Calu3 (cell line): ENCODE data around the gene PCDHA11. TPM values are rescaled to one million over a fixed set of nuclear protein-coding genes. Genes with fewer than 3 reads are reported as not detected.
"Not testable (repeated sequence)": the region's sequence is repeated elsewhere in the genome, so short reads cannot be mapped to it uniquely, and the experiment has no call there.

ENCODE experiments used
- BruUV-seq: library from RNA; stranded (reverse); fragments of 400-500 nt; replicated peaks from 2 replicates; lab custom pipeline; 2021; lab: Mats Ljungman, UMichigan
- CTCF ChIA-PET: fragments of 300-600 bp; sonication (Branson Sonifier 250); formaldehyde crosslinking; loops from one replicate; lab custom pipeline; 2022; ENCODE audit warnings: antibody characterized with exemption; lab: Charles Lee
- DNase-seq: peaks from one replicate; pipeline ENCODE4 v3.0.0; 2022
- H3K27ac Mint-ChIP-seq: one replicate; pipeline ENCODE4 v1.8.0; 2022; ENCODE audit warnings: mixed read lengths; ENCODE audit not compliant: unreplicated experiment
- H3K27me3 Mint-ChIP-seq: one replicate; pipeline ENCODE4 v1.8.0; 2022; ENCODE audit warnings: mixed read lengths; ENCODE audit not compliant: unreplicated experiment
- H3K36me3 Mint-ChIP-seq: one replicate; pipeline ENCODE4 v1.8.0; 2022; ENCODE audit warnings: mild to moderate bottlenecking, moderate library complexity, mixed read lengths; ENCODE audit not compliant: insufficient read depth, unreplicated experiment
- H3K4me1 Mint-ChIP-seq: one replicate; pipeline ENCODE4 v1.8.0; 2022; ENCODE audit warnings: mild to moderate bottlenecking, low read depth, mixed read lengths; ENCODE audit not compliant: unreplicated experiment
- H3K4me3 Mint-ChIP-seq: one replicate; pipeline ENCODE4 v1.8.0; 2022; ENCODE audit warnings: mild to moderate bottlenecking, low read depth, moderate library complexity, mixed read lengths; ENCODE audit not compliant: unreplicated experiment
- H3K9me3 Mint-ChIP-seq: one replicate; pipeline ENCODE4 v1.8.0; 2022; ENCODE audit warnings: low read depth, mixed read lengths; ENCODE audit not compliant: unreplicated experiment
- intact Hi-C: fragments of 100-400 bp; cut with micrococcal nuclease; formaldehyde crosslinking; loops from one replicate; pipeline ENCODE4 v1.10.0; 2022; ENCODE audit not compliant: unreplicated experiment
- total RNA-seq: library from RNA; stranded (reverse); gene quantifications from 2 replicates; pipeline ENCODE4 v1.2.3, GENCODE V29; 2022
- TF ChIP-seq, protein P1 (sequence below): fragments of 200-600 bp; IDR thresholded peaks from one replicate; pipeline ENCODE4 v1.8.0; 2022; ENCODE audit warnings: antibody characterized with exemption; ENCODE audit not compliant: unreplicated experiment

The PCDHA11 gene
- total RNA-seq, 1 experiment from 2014 or later: 0.64 TPM

DNA sequence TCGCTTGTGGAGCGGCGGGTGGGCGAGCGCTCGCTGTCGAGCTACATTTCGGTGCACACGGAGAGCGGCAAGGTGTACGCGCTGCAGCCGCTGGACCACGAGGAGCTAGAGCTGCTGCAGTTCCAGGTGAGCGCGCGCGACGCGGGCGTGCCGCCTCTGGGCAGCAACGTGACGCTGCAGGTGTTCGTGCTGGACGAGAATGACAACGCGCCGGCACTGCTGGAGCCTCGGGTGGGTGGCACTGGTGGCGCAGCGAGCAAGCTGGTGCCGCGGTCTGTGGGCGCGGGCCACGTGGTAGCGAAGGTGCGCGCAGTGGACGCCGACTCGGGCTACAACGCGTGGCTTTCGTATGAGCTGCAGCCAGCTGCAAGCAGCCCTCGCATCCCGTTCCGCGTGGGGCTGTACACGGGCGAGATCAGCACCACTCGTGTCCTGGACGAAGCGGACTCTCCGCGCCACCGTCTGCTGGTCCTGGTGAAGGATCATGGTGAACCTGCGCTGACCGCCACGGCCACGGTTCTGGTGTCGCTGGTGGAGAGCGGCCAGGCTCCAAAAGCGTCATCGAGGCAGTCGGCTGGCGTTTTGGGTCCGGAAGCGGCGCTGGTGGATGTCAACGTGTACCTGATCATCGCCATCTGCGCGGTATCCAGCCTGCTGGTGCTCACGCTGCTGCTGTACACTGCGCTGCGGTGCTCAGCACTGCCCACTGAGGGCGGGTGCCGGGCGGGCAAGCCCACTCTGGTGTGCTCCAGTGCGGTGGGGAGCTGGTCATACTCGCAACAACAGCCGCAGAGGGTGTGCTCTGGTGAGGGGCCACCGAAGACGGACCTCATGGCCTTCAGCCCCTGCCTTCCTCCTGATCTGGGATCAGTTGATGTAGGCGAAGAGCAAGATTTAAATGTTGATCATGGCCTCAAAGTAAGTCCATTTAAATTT, 25.7 kb upstream of the PCDHA11 start:
- intact Hi-C loops: no loop called here
- Mint-ChIP-seq H3K4me3 (no peak overlapping the region), H3K36me3 (no peaks in the 10 kb centered on the region), H3K9me3 (peaks cover 12% of the 10 kb centered on the region), H3K4me1 (no peaks in the 10 kb centered on the region), H3K27ac (no peak overlapping the region), H3K27me3 (no peaks in the 10 kb centered on the region)
- no peak for DNase-seq
- BruUV-seq: no TSS peak
- TF ChIP-seq, protein P1, sequence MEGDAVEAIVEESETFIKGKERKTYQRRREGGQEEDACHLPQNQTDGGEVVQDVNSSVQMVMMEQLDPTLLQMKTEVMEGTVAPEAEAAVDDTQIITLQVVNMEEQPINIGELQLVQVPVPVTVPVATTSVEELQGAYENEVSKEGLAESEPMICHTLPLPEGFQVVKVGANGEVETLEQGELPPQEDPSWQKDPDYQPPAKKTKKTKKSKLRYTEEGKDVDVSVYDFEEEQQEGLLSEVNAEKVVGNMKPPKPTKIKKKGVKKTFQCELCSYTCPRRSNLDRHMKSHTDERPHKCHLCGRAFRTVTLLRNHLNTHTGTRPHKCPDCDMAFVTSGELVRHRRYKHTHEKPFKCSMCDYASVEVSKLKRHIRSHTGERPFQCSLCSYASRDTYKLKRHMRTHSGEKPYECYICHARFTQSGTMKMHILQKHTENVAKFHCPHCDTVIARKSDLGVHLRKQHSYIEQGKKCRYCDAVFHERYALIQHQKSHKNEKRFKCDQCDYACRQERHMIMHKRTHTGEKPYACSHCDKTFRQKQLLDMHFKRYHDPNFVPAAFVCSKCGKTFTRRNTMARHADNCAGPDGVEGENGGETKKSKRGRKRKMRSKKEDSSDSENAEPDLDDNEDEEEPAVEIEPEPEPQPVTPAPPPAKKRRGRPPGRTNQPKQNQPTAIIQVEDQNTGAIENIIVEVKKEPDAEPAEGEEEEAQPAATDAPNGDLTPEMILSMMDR: no peak
- CTCF ChIA-PET: no interaction called here

DNA sequence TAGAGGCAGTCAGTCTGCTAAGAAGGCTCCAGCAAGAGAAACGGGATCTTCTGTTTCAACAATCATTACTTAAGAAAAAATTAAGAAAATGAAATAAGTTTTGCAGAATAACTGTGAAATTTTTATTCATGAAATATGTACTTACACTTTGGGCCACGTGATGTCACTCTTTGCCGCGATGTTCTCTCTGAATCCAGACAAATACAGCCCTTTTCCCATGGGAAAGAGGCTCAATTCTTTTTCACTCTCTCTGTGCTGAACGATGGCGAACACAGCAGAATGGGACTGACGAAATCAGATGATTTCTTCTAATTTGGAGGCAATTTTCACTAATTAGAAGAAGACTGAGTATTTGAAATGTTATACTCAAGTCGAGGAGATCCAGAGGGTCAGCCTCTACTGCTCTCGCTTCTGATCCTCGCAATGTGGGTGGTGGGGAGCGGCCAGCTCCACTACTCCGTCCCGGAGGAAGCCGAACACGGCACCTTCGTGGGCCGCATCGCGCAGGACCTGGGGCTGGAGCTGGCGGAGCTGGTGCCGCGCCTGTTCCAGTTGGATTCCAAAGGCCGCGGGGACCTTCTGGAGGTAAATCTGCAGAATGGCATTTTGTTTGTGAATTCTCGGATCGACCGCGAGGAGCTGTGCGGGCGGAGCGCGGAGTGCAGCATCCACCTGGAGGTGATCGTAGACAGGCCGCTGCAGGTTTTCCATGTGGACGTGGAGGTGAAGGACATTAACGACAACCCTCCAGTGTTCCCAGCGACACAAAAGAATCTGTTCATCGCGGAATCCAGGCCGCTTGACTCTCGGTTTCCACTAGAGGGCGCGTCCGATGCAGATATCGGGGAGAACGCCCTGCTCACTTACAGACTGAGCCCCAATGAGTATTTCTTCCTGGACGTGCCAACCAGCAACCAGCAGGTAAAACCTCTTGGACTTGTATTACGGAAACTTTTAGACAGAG, 20.3 kb upstream of the PCDHA11 start, which contains the start of gene PCDHA9:
PCDHA9 (plus strand) TSS at position 244 of the 964 bp plus-strand sequence; CDS start at position 358, 114 bp downstream.
- DNase-seq, H3K36me3 Mint-ChIP-seq, CTCF ChIA-PET, BruUV-seq, H3K27ac Mint-ChIP-seq, H3K4me1 Mint-ChIP-seq, H3K4me3 Mint-ChIP-seq, H3K27me3 Mint-ChIP-seq, H3K9me3 Mint-ChIP-seq: not testable (repeated sequence)
- intact Hi-C loops: loop anchor here (1.0 kb wide), 1 partner anchor 193 kb away; no protein-coding TSS in a partner anchor

DNA sequence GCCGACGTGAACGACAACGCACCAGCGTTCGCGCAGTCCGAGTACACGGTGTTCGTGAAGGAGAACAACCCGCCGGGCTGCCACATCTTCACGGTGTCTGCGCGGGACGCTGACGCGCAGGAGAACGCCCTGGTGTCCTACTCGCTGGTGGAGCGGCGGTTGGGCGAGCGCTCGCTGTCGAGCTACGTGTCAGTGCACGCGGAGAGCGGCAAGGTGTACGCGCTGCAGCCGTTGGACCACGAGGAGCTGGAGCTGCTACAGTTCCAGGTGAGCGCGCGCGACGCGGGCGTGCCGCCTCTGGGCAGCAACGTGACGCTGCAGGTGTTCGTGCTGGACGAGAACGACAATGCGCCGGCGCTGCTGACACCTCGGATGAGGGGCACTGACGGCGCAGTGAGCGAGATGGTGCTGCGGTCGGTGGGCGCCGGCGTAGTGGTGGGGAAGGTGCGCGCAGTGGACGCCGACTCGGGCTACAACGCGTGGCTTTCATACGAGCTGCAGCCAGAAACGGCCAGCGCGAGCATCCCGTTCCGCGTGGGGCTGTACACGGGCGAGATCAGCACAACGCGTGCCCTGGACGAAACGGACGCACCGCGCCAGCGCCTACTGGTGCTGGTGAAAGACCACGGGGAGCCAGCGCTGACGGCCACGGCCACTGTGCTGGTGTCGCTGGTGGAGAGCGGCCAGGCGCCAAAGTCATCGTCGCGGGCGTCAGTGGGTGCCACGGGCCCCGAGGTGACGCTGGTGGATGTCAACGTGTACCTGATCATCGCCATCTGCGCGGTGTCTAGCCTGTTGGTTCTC, 18.7 kb upstream of the PCDHA11 start:
- H3K4me3 Mint-ChIP-seq, H3K27me3 Mint-ChIP-seq, H3K36me3 Mint-ChIP-seq, DNase-seq, H3K9me3 Mint-ChIP-seq, CTCF ChIA-PET, intact Hi-C loops, BruUV-seq, H3K27ac Mint-ChIP-seq, H3K4me1 Mint-ChIP-seq: not testable (repeated sequence)

DNA sequence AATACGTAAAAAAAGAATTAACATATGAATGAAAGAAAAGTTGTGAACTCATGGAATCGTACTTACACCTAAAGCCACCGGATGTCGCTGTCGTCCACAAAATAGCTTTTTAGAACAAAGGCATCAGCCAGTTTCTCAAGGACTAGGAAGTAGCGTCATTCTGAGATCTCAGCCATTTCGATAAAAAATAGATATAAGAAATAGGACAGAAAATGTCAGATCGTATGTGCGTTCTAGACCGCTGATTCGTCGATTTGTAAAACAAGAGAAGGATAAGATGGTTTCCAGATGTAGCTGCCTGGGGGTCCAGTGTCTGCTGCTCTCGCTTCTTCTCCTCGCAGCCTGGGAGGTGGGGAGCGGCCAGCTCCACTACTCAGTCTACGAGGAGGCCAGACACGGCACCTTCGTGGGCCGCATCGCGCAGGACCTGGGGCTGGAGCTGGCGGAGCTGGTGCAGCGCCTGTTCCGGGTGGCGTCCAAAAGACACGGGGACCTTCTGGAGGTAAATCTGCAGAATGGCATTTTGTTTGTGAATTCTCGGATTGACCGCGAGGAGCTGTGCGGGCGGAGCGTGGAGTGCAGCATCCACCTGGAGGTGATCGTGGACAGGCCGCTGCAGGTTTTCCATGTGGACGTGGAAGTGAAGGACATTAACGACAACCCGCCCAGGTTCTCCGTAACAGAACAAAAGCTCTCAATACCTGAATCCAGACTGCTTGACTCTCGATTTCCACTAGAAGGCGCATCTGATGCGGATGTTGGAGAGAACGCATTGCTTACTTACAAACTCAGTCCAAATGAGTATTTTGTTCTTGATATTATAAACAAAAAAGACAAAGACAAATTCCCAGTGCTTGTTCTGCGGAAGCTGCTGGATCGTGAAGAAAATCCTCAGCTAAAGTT, 12.7 kb upstream of the PCDHA11 start, which contains the start of gene PCDHA10:
PCDHA10 (plus strand) TSS at position 126 of the 903 bp plus-strand sequence; CDS start at position 278, 152 bp downstream.
- BruUV-seq: no TSS peak
- no peak for DNase-seq
- Mint-ChIP-seq H3K36me3 (peaks cover 4% of the 10 kb centered on the region), H3K9me3 (peaks cover 5% of the 10 kb centered on the region), H3K4me3 (no peak within 1 kb of the TSS), H3K4me1 (no peaks in the 10 kb centered on the region), H3K27me3 (no peaks in the 10 kb centered on the region), H3K27ac (no peak within 1 kb of the TSS)
- intact Hi-C loops: no loop called here
- TF ChIP-seq, protein P1: no peak
- CTCF ChIA-PET: no interaction called here
